ENCODE data around the gene AKAP4.

AKAP4 gene

GRCh38 chrX:50188859-50189600 lies 11.8 kb downstream of the AKAP4 start:
- Histone ChIP-seq H3K4me3 (replicated peaks; ENCODE audit: insufficient read depth, low read length) (no peak overlapping the region), H3K27me3 (ENCODE audit: insufficient read depth, poor library complexity, severe bottlenecking) (no peaks in the 10 kb centered on the region), H3K27ac (replicated peaks) (no peak overlapping the region)
- TF ChIP-seq REST (IDR thresholded peaks at IDR 0.05; ENCODE audit: insufficient replicate concordance, low read depth) (no peak), GABPA (IDR thresholded peaks at IDR 0.05; ENCODE audit: low read depth) (no peak), POLR2AphosphoS5 (IDR thresholded peaks at IDR 0.05; ENCODE audit: low read depth) (no peak), CTCF (IDR thresholded peaks at IDR 0.05; ENCODE audit: insufficient read depth, low read length) (no peak), SPI1 (IDR thresholded peaks at IDR 0.05; ENCODE audit: borderline replicate concordance, low read depth) (no peak)
- DNase-seq (ENCODE audit: low read depth in 1 of 2, low spot score in 1 of 2), result no peak

GRCh38 chrX:50183891-50184290 lies 16.9 kb downstream of the AKAP4 start:
- Histone ChIP-seq H3K4me3 (replicated peaks; ENCODE audit: insufficient read depth, low read length) (no peak overlapping the region), H3K27me3 (ENCODE audit: insufficient read depth, poor library complexity, severe bottlenecking) (no peaks in the 10 kb centered on the region), H3K27ac (replicated peaks) (no peak overlapping the region)
- no peak for DNase-seq (ENCODE audit: low read depth in 1 of 2, low spot score in 1 of 2)
- TF ChIP-seq REST (IDR thresholded peaks at IDR 0.05; ENCODE audit: insufficient replicate concordance, low read depth) (no peak), CTCF (IDR thresholded peaks at IDR 0.05; ENCODE audit: insufficient read depth, low read length) (no peak), SPI1 (IDR thresholded peaks at IDR 0.05; ENCODE audit: borderline replicate concordance, low read depth) (no peak), GABPA (IDR thresholded peaks at IDR 0.05; ENCODE audit: low read depth) (no peak), POLR2AphosphoS5 (IDR thresholded peaks at IDR 0.05; ENCODE audit: low read depth) (no peak)

- no peak overlapping the region for H3K4me3 ChIP-seq (replicated peaks; ENCODE audit: insufficient read depth, low read length)
- no peaks in the 10 kb centered on the region for H3K27me3 ChIP-seq (ENCODE audit: insufficient read depth, poor library complexity, severe bottlenecking)
- DNase-seq (ENCODE audit: low read depth in 1 of 2, low spot score in 1 of 2), result no peak
- no peak overlapping the region for H3K27ac ChIP-seq (replicated peaks)
- TF ChIP-seq CTCF (IDR thresholded peaks at IDR 0.05; ENCODE audit: insufficient read depth, low read length) (no peak), SPI1 (IDR thresholded peaks at IDR 0.05; ENCODE audit: borderline replicate concordance, low read depth) (no peak), GABPA (IDR thresholded peaks at IDR 0.05; ENCODE audit: low read depth) (no peak), POLR2AphosphoS5 (IDR thresholded peaks at IDR 0.05; ENCODE audit: low read depth) (no peak), REST (IDR thresholded peaks at IDR 0.05; ENCODE audit: insufficient replicate concordance, low read depth) (no peak)
Observed at GRCh38 chrX:50180073-50180940, 20.5 kb downstream of the AKAP4 start.
